HG03103 (cell line): ENCODE results near the gene CD2AP.
"Not testable (repeated sequence)": the region's sequence is repeated elsewhere in the genome, so short reads cannot be mapped to it uniquely, and the experiment has no call there.

Source experiments
- ATAC-seq: cut with Tn5 transposase; IDR thresholded peaks from one replicate; pipeline ENCODE4 v1.9.1; 2021; ENCODE audit warnings: low read depth; ENCODE audit not compliant: unreplicated experiment

CD2AP gene

DNA sequence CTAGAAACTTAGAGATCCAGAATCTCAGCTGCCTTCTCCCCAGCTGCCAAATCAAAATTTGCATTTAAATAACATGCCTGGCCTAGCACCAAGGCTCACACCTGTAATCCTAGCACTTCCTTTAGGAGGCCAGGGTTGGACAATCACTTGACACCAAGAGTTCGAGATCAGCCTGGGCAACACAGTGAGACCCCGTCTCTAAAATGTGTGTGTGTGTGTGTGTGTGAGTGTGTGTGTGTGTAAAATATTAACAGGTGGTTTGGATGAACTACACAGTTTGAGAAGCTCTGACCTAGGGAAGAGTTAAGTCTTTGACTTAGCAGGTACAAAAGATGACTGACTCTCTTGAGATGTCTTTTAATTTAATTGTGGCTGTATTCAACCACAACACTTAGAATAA lies 20.2 kb upstream of the CD2AP start:
- no peak for ATAC-seq

DNA sequence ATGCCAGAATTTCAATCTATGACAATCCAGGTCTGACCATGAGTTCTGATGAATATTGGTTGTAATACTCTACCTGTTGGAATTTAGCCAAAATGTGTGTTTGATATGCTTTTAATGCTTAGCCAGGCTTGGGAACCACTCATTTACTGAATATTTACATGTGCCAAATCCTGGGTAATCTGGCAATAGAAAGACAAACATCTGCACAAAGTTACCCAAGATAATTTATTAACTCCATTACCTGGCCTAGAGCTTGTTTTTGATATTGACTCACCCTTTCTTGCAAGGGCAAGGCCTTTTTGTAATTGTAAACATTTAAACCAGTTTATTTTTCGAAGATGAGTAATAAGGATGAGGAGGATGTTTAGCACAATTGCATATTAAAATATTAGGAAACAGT lies 13.5 kb upstream of the CD2AP start:
- no peak for ATAC-seq

DNA sequence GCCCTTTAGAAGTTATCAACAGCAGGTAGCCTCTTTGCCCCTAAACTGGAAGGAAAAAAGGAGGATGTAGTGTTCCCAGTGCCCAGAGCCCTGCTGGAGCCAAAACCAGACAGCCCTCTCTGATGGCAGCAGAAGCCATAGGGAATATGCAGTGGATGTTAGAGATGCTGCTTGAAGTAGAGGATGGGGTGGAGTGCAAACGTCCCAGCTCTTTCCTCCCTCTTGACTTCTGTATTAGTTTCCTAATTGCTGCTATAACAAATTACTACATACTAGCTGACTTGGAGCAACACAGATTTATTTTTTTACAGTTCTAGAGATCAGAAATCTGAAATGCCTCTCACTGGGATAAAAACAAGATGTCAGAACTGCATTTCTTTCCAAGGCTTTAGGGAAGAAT lies 12.5 kb upstream of the CD2AP start:
- ATAC-seq = no peak

DNA sequence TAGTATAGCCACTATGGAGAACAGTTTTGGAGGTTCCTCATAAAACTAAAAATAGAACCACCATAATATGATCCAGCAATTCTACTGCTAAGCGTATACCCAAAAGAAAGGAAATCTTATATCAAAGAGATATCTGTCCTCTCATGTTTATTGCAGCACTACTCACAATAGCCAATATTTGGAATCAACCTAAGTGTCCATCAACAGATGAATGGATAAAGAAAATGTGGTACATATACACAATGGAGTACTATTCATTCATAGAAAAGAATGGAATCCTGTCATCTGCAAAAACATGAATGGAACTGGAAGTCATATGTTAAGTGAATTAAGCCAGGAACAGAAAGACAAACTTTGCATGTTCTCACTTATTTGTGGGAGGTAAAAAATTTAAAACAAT lies 5.7 kb upstream of the CD2AP start:
- ATAC-seq = no peak

DNA sequence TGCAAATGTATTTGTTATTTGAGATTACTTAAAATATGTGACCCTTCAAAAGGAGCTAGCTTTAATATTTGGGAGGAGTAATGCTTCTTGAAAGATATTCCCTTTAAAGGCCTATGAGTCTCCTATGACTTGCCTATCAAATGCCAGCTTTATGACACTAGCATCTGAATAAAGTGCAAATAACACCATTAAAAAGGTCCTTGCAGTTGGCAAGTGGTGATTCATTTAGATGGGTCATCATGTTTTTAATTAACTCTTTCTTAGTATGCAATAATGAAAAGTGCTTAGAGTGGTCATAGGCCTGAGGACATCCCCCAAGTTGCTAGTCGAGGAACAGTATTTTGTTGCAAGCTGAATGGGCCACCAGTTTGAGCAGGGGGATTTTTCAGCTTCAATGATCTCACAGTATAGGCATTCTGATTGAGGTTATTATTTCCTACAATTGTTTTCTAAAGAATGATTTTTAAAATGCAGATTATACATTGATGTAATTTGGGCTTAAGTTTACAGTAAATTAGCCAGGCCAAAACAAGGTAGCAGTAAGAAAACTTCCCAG lies 3.7 kb upstream of the CD2AP start:
- ATAC-seq = no peak

DNA sequence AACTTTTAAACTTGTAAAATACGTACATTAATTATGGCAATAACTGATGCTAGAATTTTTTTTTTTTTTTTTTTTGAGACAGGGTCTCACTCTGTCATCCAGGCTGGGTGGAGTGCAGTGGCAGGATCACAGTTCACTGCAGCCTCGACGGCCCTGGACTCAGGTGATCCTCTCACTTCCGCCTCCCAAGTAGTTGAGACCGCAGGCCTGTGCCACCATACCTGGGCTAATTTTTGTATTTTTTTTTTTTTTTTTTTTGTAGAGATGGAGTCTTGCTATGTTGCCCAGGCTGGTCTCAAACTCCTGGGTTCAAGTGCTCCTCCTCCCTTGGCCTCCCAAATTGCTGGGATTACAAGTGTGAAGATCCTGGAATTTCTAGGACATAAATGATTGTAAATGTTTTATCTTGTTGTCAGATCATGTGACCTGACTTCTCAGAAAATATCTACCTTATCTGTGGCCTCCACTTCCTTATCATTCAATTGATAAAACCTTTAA lies 2.2 kb upstream of the CD2AP start:
- no peak for ATAC-seq

DNA sequence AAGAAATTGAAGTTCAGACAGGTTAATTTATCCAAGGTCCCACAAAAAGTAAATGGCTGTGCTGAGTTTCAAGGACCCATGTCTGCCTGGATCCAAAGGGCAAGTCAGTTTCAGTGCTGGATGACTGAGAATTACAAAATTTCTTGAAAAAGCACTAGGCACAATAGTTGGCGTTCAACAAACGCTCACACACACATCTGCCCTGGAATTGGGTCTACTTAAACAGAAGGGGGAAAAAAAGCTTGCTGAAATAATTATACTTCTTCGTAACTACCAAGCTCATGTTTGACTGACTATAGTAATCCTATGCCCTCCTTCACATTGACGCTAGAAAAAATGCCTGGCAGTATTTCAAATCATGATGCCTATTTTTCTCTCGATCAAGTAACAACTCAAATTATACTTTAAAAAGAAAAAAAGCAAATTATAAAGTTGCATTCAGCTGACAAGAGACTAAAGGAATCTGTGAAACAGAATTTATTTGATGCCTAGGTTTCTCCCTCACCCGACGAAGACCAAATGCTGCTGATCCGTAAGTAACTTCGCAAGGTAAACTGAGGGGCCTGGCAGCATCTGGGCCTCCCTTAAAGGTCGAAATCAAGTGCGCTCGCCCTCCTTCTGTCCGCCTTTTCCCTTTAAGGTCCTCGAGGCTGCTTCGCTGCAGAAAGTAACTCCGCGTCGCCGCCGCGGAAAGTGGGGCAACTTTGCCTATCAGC lies 650 bp upstream of the CD2AP start:
- ATAC-seq = no peak

DNA sequence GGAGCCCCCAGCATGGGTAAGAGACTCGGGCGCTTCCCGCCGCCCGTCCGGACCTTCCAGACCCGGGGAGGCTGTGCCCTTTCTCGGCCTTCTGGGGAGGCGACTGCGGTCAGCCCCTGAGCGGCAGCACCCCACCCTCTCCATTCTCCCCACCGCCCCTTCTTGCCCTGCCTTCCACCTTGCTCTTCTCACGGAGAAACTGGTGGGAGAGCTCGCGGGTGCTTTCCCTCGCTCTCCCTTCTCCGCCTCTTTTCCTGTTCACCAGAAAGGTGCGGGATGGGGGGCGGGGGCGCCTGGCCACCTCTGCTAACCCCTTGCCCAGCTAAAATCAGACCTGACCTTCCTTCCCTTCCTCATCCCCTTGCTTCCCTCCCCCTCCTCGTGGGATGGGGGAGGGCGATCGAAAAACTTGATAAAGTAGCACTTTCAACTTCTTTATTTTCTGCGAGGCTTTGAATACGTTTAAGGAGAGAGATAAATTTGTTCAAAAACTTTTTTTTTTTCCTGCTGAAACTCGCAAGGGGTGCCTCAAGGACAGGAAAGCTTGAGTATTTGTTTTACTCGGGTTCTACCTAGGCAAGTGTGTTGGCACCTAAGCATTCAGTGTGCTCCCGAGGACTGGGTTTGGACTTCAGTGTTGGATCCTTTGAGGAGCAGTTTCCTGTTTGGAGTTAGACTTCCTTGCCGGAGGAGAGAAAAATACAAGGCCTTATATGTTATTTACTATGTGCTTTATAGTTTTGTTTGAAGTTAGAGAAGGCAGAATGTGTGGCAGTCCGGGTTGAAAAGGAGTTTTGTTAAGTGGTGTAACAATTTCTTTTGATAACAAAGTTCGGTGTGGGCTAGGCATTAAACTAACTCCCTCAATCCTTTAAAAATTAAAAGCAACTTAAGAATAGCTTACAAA lies 897 bp downstream of the CD2AP start:
- ATAC-seq = no peak

DNA sequence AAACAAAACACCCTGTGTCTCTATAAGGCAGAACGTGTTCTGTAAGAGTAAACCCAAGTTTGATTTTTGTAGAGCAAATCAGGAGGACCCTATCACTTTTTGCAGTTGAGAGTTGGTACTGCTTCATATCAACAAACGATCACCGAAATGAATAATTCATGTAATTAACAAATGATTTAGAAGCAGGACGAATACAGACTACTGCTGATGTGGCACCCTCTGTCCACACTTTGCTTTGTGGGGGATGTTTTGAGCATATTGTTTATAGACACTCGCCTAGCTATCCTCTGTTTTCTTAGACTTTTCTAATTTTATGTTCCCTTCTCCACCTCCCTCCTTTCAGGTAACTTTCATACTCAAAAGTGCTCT lies 1.5 kb downstream of the CD2AP start:
- no peak for ATAC-seq

DNA sequence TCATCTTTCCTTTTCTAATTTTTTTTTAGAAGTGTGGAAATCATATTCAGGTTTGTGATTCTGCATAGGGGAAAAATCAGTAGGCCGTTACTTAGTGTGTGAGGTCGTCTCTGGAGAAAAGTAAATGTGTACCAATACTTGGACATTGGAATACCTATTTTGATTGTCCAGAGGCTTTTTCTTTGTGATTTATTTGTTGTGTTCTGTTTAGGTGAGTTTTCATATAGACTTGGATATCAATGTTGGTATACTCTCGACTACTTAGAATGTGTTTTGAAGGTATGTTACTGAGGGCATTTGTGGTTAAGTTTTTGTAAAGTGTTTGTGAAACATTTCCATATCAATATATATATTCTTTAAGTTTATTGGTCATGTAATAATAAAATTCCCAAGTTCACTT lies 2.3 kb downstream of the CD2AP start:
- no peak for ATAC-seq

DNA sequence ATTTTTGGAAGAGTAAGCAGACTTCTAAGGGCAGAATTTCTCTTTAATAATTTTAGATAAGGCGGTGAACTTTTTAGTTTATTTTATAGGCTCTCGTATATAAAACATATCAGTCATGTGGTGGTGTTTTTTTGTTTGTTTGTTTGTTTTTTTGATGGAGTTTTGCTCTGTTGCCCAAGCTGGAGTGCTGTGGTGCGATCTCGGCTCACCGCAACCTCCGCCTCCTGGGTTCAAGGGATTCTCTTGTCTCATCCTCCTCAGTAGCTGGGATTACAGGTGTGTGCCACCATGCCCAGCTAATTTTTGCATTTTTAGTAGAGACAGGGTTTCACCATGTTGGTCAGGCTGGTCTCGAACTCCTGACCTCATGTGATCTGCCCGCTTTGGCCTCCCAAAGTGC lies 3.6 kb downstream of the CD2AP start:
- ATAC-seq = not testable (repeated sequence)

DNA sequence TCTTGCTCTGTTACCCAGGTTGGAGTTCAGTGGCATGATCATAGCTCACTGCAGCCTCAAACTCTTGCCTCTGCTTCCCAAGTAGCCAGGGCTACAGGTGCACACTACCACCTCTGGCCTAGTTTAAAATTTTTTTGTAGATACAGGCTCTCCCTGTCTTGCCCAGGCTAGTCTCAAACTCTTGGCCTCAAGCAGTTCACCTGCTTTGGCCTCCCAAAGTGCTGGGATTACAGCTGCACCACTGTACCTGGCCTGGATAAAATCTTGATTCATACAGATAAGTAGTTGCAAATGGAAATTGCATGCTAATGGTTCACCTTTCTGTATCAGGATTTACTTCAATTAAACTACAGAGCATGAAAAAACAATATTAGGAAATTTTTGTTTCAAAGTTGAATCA lies 4.2 kb downstream of the CD2AP start:
- no peak for ATAC-seq

DNA sequence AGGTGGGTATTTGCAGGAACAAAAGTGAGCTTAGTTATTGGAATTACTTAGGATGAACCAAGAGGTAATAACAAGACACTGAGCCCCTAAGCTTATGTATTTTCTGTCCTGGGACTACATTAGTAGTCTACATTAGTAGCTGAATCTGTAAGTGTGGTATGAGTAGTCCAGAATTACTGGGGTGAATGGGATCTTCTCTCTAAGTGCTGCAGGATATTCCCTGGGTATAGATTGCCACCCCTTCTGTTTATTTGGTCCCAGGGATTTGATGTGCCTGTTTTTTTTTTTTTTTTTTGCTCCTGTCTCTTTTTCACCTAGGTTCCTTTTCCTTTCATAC lies 5.9 kb downstream of the CD2AP start:
- no peak for ATAC-seq

DNA sequence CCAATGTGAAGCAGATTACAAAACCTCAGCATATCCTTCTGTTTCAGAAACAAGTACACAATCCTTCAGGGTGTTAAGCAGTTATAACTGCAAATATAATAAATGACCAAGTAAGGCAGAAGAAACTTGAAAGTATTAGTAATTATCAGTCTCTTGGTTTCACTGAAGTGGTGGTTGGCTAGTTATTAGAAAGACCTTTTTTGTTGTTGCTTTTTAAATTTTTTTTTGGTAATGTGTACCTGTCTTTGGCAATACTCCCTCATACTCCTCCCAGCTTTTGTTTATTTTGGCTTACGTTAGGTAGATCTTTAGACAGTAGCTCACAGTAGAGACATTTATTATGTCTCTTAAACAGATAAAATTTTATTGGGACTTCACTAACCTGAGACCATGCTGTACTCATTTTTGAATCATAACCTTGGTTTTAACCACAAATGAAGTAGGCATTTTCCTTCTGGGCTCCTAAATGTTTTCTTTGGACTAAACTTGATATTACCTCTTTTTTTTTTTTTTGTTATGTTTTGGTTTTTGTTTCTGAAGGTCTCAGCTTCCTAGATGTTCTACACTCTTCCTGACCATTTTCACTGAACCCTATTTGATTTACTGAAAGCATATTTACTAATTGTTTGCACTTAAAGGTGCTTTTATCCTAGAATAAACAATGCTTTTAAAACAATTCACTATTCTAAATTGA lies 6.4 kb downstream of the CD2AP start:
- ATAC-seq = no peak

DNA sequence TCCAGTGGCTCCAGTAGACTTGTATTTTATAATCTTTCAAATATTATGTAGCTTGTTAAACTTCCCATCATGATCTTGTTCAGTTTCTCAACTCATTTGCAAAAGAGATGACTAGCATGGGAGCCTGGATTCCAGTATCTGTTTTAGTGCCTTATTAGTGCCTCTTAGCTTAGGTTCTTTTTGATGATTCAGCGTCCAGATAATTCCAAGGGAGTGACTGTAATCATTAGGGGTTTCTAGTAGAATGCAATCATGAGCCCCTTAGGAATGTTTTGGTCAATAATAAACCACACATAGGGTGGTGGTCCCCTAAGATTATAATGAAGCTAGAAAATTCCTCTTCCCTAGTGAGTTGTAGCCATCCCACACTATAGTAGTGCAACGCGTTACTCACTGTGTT lies 7.0 kb downstream of the CD2AP start:
- ATAC-seq = no peak

DNA sequence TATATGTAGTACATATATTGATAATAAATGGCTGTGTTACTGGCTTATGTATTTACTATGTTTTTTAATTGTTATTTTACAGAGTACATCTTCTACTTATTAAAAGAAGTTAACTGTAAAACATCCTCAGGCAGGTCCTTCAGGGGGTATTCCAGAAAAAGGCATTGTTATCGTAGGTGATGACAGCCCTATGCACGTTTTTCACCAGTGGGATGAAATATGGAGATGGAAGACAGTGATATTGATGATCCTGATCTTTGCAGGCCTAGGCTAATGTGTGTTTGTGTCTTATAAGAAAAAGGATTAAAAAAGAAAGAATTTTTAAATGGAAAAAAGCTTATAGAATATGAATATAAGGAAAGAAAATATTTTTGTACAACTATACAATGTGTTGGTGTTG lies 7.5 kb downstream of the CD2AP start:
- no peak for ATAC-seq

DNA sequence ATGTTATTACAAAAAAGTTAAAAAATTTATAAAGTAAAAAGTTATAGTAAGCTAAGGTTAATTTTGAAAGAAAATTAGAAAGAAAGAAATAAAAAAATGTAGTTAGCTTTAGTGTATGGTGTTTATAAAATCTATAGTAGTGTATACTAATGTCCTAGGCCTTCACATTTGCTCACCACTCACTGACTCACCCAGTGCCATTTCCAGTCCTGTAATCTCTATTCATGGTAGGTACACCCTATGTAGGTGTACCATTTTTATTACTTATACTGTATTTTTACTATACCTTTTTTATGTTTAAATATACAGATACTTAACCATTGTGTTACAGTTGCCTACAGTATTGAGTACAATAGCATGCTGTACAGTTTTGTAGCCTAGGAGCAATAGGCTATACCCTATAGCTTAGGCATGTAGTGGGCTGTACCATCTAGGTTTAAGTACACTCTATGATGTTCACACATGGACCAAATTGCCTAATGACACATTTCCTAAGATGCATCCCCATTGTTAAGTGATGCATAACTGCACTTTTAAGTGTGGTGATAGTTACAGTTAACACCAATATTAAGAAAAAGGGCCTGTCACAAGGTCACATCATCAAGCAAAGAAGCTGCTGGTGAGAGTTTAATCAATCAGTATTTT lies 8.0 kb downstream of the CD2AP start:
- no peak for ATAC-seq

DNA sequence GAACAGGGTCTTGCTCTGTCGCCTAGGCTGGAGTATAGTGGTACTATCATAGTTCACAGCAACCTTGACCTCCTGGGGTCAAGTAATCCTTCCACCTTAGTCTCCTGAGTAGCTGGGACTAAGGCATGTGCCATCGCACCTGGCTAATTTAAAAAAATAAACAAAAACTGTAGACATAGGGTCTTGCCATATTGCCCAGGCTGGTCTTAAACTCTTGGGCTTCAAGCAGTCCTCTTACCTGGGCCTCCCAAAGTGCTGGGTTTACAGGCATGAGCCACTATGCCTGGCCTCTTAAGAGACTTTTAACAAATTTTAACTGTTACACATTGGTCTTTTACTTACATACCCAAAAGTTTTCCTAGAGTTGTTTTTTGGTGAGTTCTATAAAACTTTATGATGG lies 12.4 kb downstream of the CD2AP start:
- ATAC-seq = no peak

DNA sequence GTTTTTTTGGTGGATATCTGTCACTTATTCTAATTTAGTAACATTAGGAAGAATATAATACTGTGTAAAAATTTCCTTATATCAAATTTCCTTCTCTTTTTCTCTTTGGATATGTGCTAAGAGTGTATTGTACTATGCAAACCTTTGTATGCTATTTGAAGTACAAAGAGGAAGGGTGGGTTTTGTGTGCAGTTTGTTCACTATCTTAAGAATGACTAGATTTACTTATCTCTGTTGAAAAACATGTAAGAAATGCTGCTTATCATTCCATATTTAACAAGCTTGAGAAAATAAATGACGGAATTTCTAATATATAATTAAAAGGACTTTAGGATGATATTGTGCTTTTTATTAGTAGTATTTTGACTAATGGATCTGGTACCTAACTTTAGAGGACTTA lies 13.1 kb downstream of the CD2AP start:
- ATAC-seq = no peak

DNA sequence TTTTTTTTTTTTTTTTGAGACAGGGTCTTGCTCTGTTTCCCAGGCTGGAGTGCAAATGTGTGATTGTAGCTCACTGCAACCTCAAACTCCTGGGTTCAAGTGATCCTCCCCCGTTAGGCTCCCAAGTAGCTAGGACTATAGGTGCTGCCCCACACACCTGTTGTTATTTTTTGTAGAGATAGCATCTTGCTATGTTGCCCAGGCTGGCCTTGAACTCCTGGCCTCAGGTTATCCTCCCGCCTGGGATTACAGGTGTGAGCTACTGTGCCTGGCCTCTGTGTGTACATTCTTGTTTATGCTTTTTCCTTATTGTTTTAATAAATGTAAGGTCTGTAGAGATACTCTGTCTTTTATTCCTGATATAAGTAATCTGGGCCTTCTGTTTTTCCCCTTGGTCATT lies 14.8 kb downstream of the CD2AP start:
- no peak for ATAC-seq

DNA sequence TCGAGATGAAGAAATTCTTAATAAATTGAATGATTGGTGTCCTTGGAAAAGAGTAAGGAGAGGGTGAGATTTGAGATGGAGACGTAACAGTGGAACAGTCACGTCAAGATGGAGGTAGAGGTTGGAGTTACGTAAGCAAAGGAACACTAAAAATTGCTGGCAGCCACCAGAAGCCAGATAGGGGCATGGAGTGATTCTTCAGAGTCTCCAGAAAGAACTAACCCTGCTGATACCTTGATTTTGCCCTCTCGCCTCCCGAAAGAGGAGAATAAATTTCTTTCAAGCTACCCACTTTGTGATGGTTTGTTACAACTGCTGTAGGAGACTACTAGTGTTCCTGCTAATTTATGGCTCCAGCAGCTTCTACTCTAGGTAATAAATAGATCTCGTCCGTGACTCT lies 17.6 kb downstream of the CD2AP start:
- ATAC-seq = no peak
